ENCODE results near the gene SMIM7. TPM values are rescaled to one million over a fixed set of nuclear protein-coding genes. Genes with fewer than 3 reads are reported as not detected.

The SMIM7 gene
- total and polyA plus RNA-seq, 12 donors, result 32.0 to 68.1 (median 39.2) TPM

DNA sequence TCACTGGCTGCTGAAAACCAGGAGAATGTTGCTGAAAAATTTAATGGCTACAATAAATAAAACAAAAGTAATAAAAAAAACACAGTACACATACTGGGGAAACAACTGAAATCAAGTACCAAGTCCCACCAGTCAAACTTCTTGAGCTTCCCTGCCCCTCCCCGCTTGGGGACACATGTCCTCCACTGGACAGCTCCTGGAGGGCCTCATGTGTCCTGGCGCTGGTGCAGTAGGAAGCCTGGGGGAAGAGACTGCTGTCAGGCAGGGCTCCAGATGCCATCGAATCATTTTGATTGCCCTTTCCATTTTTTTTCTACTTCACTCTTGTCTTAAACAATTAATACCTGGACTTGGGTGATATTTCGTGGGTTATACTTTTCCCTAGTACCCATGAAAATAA lies 61.1 kb downstream of the SMIM7 start:
- no peak for DNase-seq
- H3K4me1 ChIP-seq, result peaks cover 16 to 94% (median 62%) of the 10 kb centered on the region in 9 donors
- 41 to 52% methylated on average over 4 of the region's 4 CpGs for WGBS, 2 donors
- TF ChIP-seq, protein P1, sequence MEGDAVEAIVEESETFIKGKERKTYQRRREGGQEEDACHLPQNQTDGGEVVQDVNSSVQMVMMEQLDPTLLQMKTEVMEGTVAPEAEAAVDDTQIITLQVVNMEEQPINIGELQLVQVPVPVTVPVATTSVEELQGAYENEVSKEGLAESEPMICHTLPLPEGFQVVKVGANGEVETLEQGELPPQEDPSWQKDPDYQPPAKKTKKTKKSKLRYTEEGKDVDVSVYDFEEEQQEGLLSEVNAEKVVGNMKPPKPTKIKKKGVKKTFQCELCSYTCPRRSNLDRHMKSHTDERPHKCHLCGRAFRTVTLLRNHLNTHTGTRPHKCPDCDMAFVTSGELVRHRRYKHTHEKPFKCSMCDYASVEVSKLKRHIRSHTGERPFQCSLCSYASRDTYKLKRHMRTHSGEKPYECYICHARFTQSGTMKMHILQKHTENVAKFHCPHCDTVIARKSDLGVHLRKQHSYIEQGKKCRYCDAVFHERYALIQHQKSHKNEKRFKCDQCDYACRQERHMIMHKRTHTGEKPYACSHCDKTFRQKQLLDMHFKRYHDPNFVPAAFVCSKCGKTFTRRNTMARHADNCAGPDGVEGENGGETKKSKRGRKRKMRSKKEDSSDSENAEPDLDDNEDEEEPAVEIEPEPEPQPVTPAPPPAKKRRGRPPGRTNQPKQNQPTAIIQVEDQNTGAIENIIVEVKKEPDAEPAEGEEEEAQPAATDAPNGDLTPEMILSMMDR (IDR thresholded peaks at IDR 0.05), result no peak
- intact Hi-C loops (cut with DNase I), result no loop called here
- no peak overlapping the region for H3K4me3 ChIP-seq
- H3K36me3 ChIP-seq, result no peaks in the 10 kb centered on the region
- H3K27me3 ChIP-seq, result no peaks in the 10 kb centered on the region
- H3K27ac ChIP-seq, result no peak overlapping the region
- no peaks in the 10 kb centered on the region for H3K9me3 ChIP-seq
- peak in 2 of 8 donors; percentile 43 to 46 for ATAC-seq

DNA sequence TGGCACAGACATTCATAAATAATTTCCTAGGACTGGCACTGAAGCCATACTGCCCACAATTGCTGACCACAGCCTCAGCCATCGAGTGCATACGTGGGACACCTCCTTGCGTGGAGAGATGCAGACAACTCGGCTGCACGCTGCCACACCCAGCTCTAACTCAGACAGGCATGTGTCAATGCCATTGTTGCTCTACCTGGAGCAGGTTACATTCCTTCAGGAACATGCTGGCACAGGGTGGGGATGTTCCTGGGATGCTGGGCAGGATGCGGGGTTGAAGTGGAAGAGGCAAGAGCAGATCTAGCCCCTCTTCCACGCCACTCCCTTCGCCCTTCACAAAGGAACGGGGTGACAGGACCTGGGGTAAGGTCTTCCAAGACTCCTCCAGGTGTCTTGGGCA lies 63.5 kb downstream of the SMIM7 start:
- no peak overlapping the region for H3K4me3 ChIP-seq
- H3K27me3 ChIP-seq, result no peaks in the 10 kb centered on the region
- H3K36me3 ChIP-seq, result peaks cover 0 to 3% (median 0%) of the 10 kb centered on the region in 9 donors
- no peaks in the 10 kb centered on the region for H3K9me3 ChIP-seq
- no peak for ATAC-seq
- 94% methylated on average over 9 of the region's 9 CpGs for WGBS, 2 donors
- intact Hi-C loops (cut with DNase I), result no loop called here
- DNase-seq, result no peak
- no peak overlapping the region for H3K27ac ChIP-seq
- H3K4me1 ChIP-seq, result peaks cover 16 to 94% (median 52%) of the 10 kb centered on the region in 9 donors
- TF ChIP-seq, protein P1 (IDR thresholded peaks at IDR 0.05), result no peak

Other genes starting within 250 kb of the SMIM7 start
- gene EPS15L1, start 188.2 kb downstream of the SMIM7 start, total RNA-seq, result 10 to 100 TPM; 46.9 to 70.1 (median 57.4) TPM
- gene EPS15L1, start 188.2 kb downstream of the SMIM7 start, polyA plus RNA-seq, result 10 to 100 TPM; 41.3 to 79.7 TPM
- gene CALR3, start 164.0 kb downstream of the SMIM7 start, total RNA-seq, result under 1 TPM in 1 of 10 donors, not detected in 9; 0.22 TPM
- gene CALR3, start 164.0 kb downstream of the SMIM7 start, polyA plus RNA-seq, result not detected
- 1 to 10 TPM; 1.6 to 3.5 (median 2.9) TPM for gene C19orf44, start 163.8 kb downstream of the SMIM7 start, total RNA-seq
- 1 to 10 TPM; 3.0 to 4.1 TPM for gene C19orf44, start 163.8 kb downstream of the SMIM7 start, polyA plus RNA-seq
- gene CHERP, start 117.7 kb downstream of the SMIM7 start, total RNA-seq, result 10 to 100 TPM; 20.0 to 26.6 (median 22.6) TPM
- gene CHERP, start 117.7 kb downstream of the SMIM7 start, polyA plus RNA-seq, result 10 to 100 TPM; 11.3 to 16.4 TPM
- gene SLC35E1, start 87.7 kb downstream of the SMIM7 start, total RNA-seq, result 10 to 100 TPM; 20.8 to 29.0 (median 23.6) TPM
- 10 to 100 TPM; 22.9 to 25.6 TPM for gene SLC35E1, start 87.7 kb downstream of the SMIM7 start, polyA plus RNA-seq
- 1 to 10 TPM; 3.3 to 6.9 (median 4.6) TPM for gene MED26, start 31.9 kb downstream of the SMIM7 start, total RNA-seq
- gene MED26, start 31.9 kb downstream of the SMIM7 start, polyA plus RNA-seq, result 1 to 10 TPM; 3.8 to 5.1 TPM
- 10 to 100 TPM; 17.2 to 41.4 (median 30.0) TPM for gene TMEM38A, start 995 bp upstream of the SMIM7 start, total RNA-seq
- 10 to 100 TPM; 18.5 to 29.6 TPM for gene TMEM38A, start 995 bp upstream of the SMIM7 start, polyA plus RNA-seq
- under 1 TPM in 6 of 10 donors, not detected in 4; 0.03 to 0.16 (median 0.05) TPM for gene NWD1, start 59.7 kb upstream of the SMIM7 start, total RNA-seq
- gene NWD1, start 59.7 kb upstream of the SMIM7 start, polyA plus RNA-seq, result under 1 TPM; under 0.01 to 0.01 TPM
- 10 to 100 TPM; 22.9 to 30.6 (median 24.8) TPM for gene SIN3B, start 169.3 kb upstream of the SMIM7 start, total RNA-seq
- gene SIN3B, start 169.3 kb upstream of the SMIM7 start, polyA plus RNA-seq, result 10 to 100 TPM; 13.9 to 37.7 TPM
- gene F2RL3, start 228.9 kb upstream of the SMIM7 start, total RNA-seq, result 1 to 10 TPM in 5 of 10 donors, under 1 TPM in 5; 0.13 to 8.3 (median 1.1) TPM
- gene F2RL3, start 228.9 kb upstream of the SMIM7 start, polyA plus RNA-seq, result 1 to 10 TPM; 2.5 to 3.4 TPM